ENCODE results near the gene CDKAL1.

- TF ChIP-seq FOXM1 (IDR thresholded peaks at IDR 0.05; ENCODE audit: borderline replicate concordance, low read depth) (peak; percentile 42; the same call in 1 of the 2 replicates), ZBTB7A (IDR thresholded peaks at IDR 0.05; ENCODE audit: low read depth) (no peak), YY1 (IDR thresholded peaks at IDR 0.05; ENCODE audit: low read depth) (no peak), TEAD4 (IDR thresholded peaks at IDR 0.05) (no peak; the same call in 1 of the 2 replicates), REST (IDR thresholded peaks at IDR 0.05; ENCODE audit: low read depth) (no peak), EP300 (IDR thresholded peaks at IDR 0.05; ENCODE audit: borderline replicate concordance) (peak; percentile 61; the same call in 1 of the 2 replicates), USF1 (IDR thresholded peaks at IDR 0.05) (0 out of 2 replicates have a peak, but pooled peaks have one; percentile 24), TAF1 (IDR thresholded peaks at IDR 0.05; ENCODE audit: low read depth) (no peak), CEBPB (IDR thresholded peaks at IDR 0.05) (no peak), CREB1 (IDR thresholded peaks at IDR 0.05; ENCODE audit: low read depth) (no peak), NFIC (IDR thresholded peaks at IDR 0.05) (peak; percentile 91), TCF12 (IDR thresholded peaks at IDR 0.05; ENCODE audit: low read depth) (peak; percentile 66), EGR1 (IDR thresholded peaks at IDR 0.05) (no peak)
- TF ChIP-seq, protein P1, sequence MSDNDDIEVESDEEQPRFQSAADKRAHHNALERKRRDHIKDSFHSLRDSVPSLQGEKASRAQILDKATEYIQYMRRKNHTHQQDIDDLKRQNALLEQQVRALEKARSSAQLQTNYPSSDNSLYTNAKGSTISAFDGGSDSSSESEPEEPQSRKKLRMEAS (IDR thresholded peaks at IDR 0.05) = no peak
Measured at GRCh38 chr6:21201637-21202350, 667.5 kb downstream of the CDKAL1 start.
